Activated naive CD4-positive, alpha-beta T cell treated with anti-CD3 and anti-CD28 coated beads, Interleukin-2, amount 50 U/mL, for 24 hours (primary cell): ENCODE data around the gene EPHB2.

Source experiments
- H3K27ac Mint-ChIP-seq: one replicate; pipeline ENCODE4 v1.8.0; 2021; ENCODE audit warnings: mild to moderate bottlenecking, mixed read lengths
- H3K27me3 Mint-ChIP-seq: one replicate; pipeline ENCODE4 v1.8.0; 2021; ENCODE audit warnings: mixed read lengths
- H3K36me3 Mint-ChIP-seq: one replicate; pipeline ENCODE4 v1.8.0; 2021; ENCODE audit warnings: mixed read lengths
- H3K4me1 Mint-ChIP-seq: one replicate; pipeline ENCODE4 v1.8.0; 2021; ENCODE audit warnings: mixed read lengths
- H3K4me3 Mint-ChIP-seq: one replicate; pipeline ENCODE4 v1.8.0; 2021; ENCODE audit warnings: mild to moderate bottlenecking, mixed read lengths
- H3K9me3 Mint-ChIP-seq: one replicate; pipeline ENCODE4 v1.8.0; 2021; ENCODE audit warnings: mixed read lengths

EPHB2 gene

GRCh38 chr1:22906968-22907367 lies 196.3 kb downstream of the EPHB2 start:
- Mint-ChIP-seq H3K27me3 (no peaks in the 10 kb centered on the region), H3K36me3 (no peaks in the 10 kb centered on the region), H3K27ac (no peak overlapping the region), H3K9me3 (no peaks in the 10 kb centered on the region), H3K4me1 (no peaks in the 10 kb centered on the region), H3K4me3 (no peak overlapping the region)

- Mint-ChIP-seq H3K27ac (no peak overlapping the region), H3K36me3 (no peaks in the 10 kb centered on the region), H3K9me3 (no peaks in the 10 kb centered on the region), H3K27me3 (no peaks in the 10 kb centered on the region), H3K4me3 (no peak overlapping the region), H3K4me1 (no peaks in the 10 kb centered on the region)
Measured at GRCh38 chr1:22907528-22907927, 196.9 kb downstream of the EPHB2 start.

GRCh38 chr1:22908880-22909426 lies 198.3 kb downstream of the EPHB2 start:
- Mint-ChIP-seq H3K27me3 (no peaks in the 10 kb centered on the region), H3K36me3 (no peaks in the 10 kb centered on the region), H3K4me1 (no peaks in the 10 kb centered on the region), H3K9me3 (no peaks in the 10 kb centered on the region), H3K27ac (no peak overlapping the region), H3K4me3 (no peak overlapping the region)

- H3K27ac Mint-ChIP-seq, result no peak overlapping the region
- no peaks in the 10 kb centered on the region for H3K36me3 Mint-ChIP-seq
- no peaks in the 10 kb centered on the region for H3K27me3 Mint-ChIP-seq
- no peaks in the 10 kb centered on the region for H3K4me1 Mint-ChIP-seq
- H3K9me3 Mint-ChIP-seq, result no peaks in the 10 kb centered on the region
- no peak overlapping the region for H3K4me3 Mint-ChIP-seq
Measured at GRCh38 chr1:22910286-22910685, 199.6 kb downstream of the EPHB2 start.

DNA sequence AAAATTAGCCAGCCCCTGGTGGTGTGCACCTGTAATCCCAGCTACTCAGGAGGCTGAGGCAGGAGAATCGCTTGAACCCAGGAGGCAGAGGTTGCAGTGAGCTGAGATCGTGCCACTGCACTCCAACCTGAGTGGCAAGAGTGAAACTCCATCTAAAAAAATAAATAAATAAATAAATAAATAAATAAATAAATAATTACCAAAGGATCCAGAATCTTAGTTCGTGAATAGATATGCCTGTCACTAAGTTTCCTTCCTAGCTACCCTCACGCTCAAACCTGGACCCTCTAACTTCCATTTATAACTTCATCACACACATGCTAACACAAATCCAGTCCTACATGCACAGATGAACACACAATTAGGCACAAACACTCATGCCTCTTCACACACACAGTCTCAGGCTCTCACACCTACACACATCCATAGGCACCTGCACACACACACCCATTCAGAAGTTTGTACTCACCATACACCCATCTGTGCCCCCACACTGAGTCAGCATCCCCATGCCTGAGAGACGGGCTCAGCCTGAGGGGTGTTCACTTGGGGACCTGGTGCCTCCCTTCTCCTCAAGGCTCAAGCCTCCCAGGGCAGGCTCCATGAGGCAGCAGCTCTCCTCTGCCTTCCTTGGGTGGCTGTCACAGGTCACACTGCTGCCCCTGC lies 200.5 kb downstream of the EPHB2 start:
- Mint-ChIP-seq H3K27me3 (no peaks in the 10 kb centered on the region), H3K9me3 (no peaks in the 10 kb centered on the region), H3K4me1 (no peaks in the 10 kb centered on the region), H3K36me3 (no peaks in the 10 kb centered on the region), H3K27ac (no peak overlapping the region), H3K4me3 (no peak overlapping the region)

DNA sequence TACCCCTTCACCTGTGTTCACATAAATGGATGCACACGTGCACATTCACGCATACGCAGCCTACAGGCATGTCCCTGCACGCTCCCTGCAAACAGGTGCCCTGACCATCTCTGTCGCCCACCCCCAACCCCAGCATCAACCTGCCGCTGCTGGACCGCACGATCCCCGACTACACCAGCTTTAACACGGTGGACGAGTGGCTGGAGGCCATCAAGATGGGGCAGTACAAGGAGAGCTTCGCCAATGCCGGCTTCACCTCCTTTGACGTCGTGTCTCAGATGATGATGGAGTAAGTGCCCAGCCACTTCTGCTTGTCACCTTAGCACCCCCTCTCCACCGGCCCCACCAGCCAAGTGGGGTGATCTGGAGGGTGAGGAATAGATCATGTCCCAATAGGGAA lies 201.7 kb downstream of the EPHB2 start:
- no peak overlapping the region for H3K4me3 Mint-ChIP-seq
- no peaks in the 10 kb centered on the region for H3K27me3 Mint-ChIP-seq
- no peaks in the 10 kb centered on the region for H3K9me3 Mint-ChIP-seq
- no peak overlapping the region for H3K27ac Mint-ChIP-seq
- H3K36me3 Mint-ChIP-seq, result no peaks in the 10 kb centered on the region
- no peaks in the 10 kb centered on the region for H3K4me1 Mint-ChIP-seq

DNA sequence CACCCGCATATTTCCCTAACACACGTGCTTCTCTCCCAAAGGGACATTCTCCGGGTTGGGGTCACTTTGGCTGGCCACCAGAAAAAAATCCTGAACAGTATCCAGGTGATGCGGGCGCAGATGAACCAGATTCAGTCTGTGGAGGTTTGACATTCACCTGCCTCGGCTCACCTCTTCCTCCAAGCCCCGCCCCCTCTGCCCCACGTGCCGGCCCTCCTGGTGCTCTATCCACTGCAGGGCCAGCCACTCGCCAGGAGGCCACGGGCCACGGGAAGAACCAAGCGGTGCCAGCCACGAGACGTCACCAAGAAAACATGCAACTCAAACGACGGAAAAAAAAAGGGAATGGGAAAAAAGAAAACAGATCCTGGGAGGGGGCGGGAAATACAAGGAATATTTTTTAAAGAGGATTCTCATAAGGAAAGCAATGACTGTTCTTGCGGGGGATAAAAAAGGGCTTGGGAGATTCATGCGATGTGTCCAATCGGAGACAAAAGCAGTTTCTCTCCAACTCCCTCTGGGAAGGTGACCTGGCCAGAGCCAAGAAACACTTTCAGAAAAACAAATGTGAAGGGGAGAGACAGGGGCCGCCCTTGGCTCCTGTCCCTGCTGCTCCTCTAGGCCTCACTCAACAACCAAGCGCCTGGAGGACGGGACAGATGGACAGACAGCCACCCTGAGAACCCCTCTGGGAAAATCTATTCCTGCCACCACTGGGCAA lies 202.9 kb downstream of the EPHB2 start:
- no peaks in the 10 kb centered on the region for H3K4me1 Mint-ChIP-seq
- no peaks in the 10 kb centered on the region for H3K9me3 Mint-ChIP-seq
- H3K27ac Mint-ChIP-seq, result no peak overlapping the region
- H3K36me3 Mint-ChIP-seq, result no peaks in the 10 kb centered on the region
- no peak overlapping the region for H3K4me3 Mint-ChIP-seq
- H3K27me3 Mint-ChIP-seq, result no peaks in the 10 kb centered on the region

DNA sequence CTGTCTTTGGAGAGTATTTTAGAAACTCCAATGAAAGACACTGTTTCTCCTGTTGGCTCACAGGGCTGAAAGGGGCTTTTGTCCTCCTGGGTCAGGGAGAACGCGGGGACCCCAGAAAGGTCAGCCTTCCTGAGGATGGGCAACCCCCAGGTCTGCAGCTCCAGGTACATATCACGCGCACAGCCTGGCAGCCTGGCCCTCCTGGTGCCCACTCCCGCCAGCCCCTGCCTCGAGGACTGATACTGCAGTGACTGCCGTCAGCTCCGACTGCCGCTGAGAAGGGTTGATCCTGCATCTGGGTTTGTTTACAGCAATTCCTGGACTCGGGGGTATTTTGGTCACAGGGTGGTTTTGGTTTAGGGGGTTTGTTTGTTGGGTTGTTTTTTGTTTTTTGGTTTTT lies 203.5 kb downstream of the EPHB2 start:
- H3K4me1 Mint-ChIP-seq, result no peaks in the 10 kb centered on the region
- H3K27me3 Mint-ChIP-seq, result no peaks in the 10 kb centered on the region
- H3K36me3 Mint-ChIP-seq, result no peaks in the 10 kb centered on the region
- no peaks in the 10 kb centered on the region for H3K9me3 Mint-ChIP-seq
- H3K27ac Mint-ChIP-seq, result no peak overlapping the region
- H3K4me3 Mint-ChIP-seq, result no peak overlapping the region

- Mint-ChIP-seq H3K4me1 (no peaks in the 10 kb centered on the region), H3K4me3 (no peak overlapping the region), H3K27me3 (no peaks in the 10 kb centered on the region), H3K9me3 (no peaks in the 10 kb centered on the region), H3K27ac (no peak overlapping the region), H3K36me3 (no peaks in the 10 kb centered on the region)
Measured at GRCh38 chr1:22914633-22915217, 204.1 kb downstream of the EPHB2 start.

DNA sequence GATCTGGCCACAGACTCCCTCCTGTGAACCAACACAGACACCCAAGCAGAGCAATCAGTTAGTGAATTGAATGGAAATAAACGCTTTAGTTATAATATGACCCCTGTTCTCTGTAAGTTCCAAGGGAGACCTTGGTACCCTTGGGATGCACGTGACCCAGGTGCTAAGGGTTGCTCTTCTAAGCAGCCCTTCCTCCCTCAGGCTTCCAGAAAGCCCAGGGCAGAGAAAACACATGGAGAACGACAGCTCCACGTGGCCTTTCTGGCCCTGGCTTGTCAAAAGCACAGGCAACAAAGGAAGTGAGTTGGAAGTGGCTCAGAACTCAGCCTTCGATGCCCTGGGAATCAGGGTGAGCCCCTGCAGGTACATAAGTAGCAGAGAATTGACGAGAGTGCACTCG lies 204.6 kb downstream of the EPHB2 start:
- no peak overlapping the region for H3K4me3 Mint-ChIP-seq
- no peaks in the 10 kb centered on the region for H3K27me3 Mint-ChIP-seq
- no peaks in the 10 kb centered on the region for H3K4me1 Mint-ChIP-seq
- H3K36me3 Mint-ChIP-seq, result no peaks in the 10 kb centered on the region
- H3K9me3 Mint-ChIP-seq, result no peaks in the 10 kb centered on the region
- H3K27ac Mint-ChIP-seq, result no peak overlapping the region

GRCh38 chr1:22915816-22916470 lies 205.3 kb downstream of the EPHB2 start:
- H3K4me1 Mint-ChIP-seq, result no peaks in the 10 kb centered on the region
- H3K4me3 Mint-ChIP-seq, result no peak overlapping the region
- H3K9me3 Mint-ChIP-seq, result no peaks in the 10 kb centered on the region
- H3K36me3 Mint-ChIP-seq, result no peaks in the 10 kb centered on the region
- H3K27me3 Mint-ChIP-seq, result no peaks in the 10 kb centered on the region
- H3K27ac Mint-ChIP-seq, result no peak overlapping the region

DNA sequence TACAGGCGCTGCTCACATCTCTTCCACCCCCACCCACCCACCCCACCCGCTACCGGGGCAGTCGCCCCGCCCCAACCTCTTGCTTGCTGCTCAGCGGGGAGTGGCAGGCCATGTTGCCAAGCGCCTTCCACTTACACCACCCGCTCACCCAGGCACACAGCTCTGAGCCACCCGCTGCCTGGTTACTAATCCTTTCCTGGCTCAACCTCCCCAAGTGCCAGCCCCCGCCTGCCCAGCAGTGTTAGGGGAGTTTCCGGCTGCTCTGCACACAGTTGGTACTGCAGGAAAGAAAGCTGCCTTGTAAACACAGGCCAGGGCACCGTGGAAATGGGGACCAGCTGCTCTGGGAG lies 205.8 kb downstream of the EPHB2 start:
- H3K9me3 Mint-ChIP-seq, result no peaks in the 10 kb centered on the region

DNA sequence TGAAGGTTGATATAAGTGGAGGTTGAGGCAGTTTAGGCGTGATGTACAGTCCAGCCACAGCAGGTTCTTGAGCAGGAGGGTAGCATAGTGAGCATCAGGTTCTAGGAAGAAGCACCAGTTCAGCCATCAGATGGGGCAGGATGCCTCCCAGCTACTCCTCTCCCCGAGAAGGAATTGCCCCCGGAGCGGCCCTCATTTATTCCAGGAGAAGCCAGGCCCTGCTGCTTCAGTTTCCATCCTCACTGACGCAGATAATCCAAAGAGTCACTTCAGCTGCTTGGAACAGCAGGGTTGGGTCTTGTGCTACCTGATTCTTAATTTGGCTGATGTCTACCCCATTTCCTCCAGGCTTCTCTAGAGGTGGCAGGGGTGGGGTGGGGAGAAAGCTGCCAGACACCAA lies 207.3 kb downstream of the EPHB2 start:
- Mint-ChIP-seq H3K36me3 (no peaks in the 10 kb centered on the region), H3K27ac (no peak overlapping the region), H3K9me3 (no peaks in the 10 kb centered on the region), H3K4me1 (no peaks in the 10 kb centered on the region), H3K27me3 (no peaks in the 10 kb centered on the region), H3K4me3 (no peak overlapping the region)

More for the DNA sequence above, 205.8 kb downstream of the EPHB2 start:
- Mint-ChIP-seq H3K4me3 (no peak overlapping the region), H3K4me1 (no peaks in the 10 kb centered on the region), H3K27me3 (no peaks in the 10 kb centered on the region), H3K27ac (no peak overlapping the region), H3K36me3 (no peaks in the 10 kb centered on the region)

- Mint-ChIP-seq H3K4me1 (no peaks in the 10 kb centered on the region), H3K27ac (no peak overlapping the region), H3K9me3 (no peaks in the 10 kb centered on the region), H3K4me3 (no peak overlapping the region), H3K27me3 (no peaks in the 10 kb centered on the region), H3K36me3 (no peaks in the 10 kb centered on the region)
Measured at GRCh38 chr1:22918644-22919043, 208.0 kb downstream of the EPHB2 start.

DNA sequence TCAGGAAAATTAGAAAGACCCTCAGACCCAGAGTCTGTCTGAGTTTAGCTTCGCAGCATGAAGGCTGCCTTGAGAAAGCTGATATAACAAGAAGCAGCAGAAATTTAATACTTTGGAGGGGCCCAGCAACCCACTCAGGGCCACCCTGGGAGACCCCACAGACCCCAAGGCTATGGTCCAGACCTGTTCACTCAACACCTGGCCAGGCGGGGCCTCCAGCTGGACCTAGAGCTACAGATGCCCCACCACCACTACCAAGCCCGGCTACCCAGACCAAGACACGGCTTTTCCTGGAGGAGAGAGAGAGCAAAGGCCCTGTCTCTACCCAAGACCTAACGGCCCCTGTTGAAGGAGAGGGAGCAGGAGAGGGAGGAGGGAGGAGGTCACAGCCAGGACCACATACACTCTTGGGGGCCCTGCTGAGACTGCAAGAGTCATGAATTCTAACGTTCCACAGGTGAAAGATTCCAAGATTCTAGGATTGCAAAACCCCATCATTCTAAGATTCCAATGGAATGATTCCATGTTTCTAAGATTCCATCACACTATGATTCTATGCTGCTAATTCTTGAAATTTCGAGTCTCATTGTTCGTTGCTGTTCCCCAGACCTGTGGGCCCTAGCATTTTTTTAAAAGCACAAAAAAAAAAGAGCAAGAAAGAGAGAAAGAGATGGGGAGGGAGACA lies 208.8 kb downstream of the EPHB2 start:
- Mint-ChIP-seq H3K4me3 (no peak overlapping the region), H3K27me3 (no peaks in the 10 kb centered on the region), H3K9me3 (no peaks in the 10 kb centered on the region), H3K27ac (no peak overlapping the region), H3K36me3 (no peaks in the 10 kb centered on the region), H3K4me1 (no peaks in the 10 kb centered on the region)
